GM20000 (cell line): Measurements from ENCODE around the gene MINDY4.

ENCODE experiments used
- DNase-seq: peaks from one replicate; pipeline ENCODE4 v3.0.0; 2012; ENCODE audit warnings: low spot score
- TF ChIP-seq, protein P1 (sequence below): IDR thresholded peaks from 2 replicates; pipeline ENCODE4 v1.5.1; 2012; ENCODE audit warnings: mild to moderate bottlenecking, control low read depth; ENCODE audit errors: extremely low read depth, missing control alignments

Gene MINDY4

DNA sequence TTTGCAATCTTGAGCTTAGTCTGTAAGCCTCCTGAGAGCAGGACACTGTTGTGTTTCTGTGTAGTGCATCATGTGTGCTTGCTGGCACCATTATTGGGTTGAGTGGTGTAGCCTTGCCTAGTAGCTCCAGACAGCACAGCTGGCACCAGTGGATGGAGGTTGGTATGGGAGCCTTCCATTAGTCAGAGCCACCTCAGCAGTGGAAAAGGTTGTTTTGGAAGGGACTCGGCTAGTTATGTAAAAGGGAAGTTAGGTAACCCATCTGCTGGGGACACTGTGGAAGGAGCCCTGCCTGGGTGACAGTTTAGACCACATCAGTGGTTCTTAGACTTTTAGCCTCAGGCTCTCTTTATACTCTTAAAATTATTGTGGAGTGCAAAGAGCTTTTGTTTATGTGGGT is 16.3 kb downstream of the MINDY4 start:
- TF ChIP-seq, protein P1, sequence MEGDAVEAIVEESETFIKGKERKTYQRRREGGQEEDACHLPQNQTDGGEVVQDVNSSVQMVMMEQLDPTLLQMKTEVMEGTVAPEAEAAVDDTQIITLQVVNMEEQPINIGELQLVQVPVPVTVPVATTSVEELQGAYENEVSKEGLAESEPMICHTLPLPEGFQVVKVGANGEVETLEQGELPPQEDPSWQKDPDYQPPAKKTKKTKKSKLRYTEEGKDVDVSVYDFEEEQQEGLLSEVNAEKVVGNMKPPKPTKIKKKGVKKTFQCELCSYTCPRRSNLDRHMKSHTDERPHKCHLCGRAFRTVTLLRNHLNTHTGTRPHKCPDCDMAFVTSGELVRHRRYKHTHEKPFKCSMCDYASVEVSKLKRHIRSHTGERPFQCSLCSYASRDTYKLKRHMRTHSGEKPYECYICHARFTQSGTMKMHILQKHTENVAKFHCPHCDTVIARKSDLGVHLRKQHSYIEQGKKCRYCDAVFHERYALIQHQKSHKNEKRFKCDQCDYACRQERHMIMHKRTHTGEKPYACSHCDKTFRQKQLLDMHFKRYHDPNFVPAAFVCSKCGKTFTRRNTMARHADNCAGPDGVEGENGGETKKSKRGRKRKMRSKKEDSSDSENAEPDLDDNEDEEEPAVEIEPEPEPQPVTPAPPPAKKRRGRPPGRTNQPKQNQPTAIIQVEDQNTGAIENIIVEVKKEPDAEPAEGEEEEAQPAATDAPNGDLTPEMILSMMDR: no peak
- no peak for DNase-seq

DNA sequence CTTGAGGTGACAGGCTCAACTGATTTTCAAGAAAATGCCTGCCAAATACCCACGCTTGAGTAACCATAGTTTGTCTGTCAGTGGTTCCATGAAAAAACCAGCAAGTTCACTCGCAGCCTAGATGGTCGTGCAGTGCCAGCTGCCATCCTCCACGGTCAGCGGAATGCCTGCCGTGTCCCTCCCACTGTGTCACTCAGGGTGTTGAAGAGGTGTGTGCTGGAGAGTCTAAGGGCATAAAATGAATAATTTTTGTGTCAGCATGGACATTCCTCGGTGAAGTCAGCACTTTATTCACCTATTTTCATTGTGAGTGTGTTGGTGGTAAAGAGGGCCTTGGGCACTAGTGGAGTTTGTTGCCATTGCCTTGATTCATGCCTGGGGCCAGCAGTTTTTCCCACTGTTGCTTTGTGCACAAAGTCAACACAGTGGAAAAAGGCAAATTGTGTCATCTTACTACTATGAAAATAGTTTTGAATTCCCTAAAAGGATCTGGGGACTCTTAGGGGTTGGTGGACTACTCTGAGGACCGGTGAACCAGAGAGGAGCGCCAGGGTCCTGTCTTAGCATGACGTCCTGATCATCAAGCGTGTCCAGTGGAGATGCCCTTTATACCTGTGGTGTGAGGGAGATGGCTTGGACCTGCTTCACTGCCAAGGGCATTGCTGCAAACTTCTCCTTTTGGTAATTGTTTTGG is 17.6 kb downstream of the MINDY4 start:
- DNase-seq: no peak
- TF ChIP-seq, protein P1: no peak

DNA sequence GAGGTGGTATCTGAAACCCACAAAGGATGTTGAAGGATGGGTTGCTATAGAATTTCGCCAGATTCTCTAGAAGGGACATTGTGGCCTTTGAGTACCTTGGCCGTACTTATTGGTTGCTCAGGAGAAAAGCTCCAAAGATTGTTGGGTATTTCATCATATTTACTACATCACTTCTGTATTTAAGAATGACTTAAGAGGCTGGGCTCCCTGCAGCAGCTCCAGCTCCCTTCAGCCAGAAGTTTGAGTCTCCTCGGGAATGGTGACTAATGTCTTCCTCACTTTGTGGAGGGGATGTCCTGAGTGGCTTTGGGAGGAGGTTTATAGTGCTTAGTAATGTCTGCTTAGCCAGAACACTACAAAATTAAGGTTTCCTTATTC is 18.1 kb downstream of the MINDY4 start:
- DNase-seq: no peak
- TF ChIP-seq, protein P1: no peak

DNA sequence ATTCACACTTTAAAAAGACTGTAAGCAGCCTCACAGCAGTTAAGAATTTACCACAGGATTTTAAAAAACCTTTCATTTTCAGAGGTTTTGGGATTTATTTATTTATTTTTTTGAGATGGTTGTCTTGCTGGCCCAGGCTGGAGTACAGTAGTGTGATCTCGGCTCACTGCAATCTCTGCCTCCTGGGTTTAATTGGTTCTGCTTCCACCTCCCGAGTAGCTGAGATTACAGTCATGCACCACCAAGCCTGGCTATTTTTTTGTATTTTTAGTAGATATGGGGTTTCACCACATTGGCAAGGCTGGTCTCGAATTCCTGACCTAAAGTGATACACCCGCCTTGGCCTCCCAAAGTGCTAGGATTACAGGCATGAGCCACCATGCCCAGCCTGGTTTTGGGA is 19.1 kb downstream of the MINDY4 start:
- TF ChIP-seq, protein P1: no peak
- DNase-seq: no peak

DNA sequence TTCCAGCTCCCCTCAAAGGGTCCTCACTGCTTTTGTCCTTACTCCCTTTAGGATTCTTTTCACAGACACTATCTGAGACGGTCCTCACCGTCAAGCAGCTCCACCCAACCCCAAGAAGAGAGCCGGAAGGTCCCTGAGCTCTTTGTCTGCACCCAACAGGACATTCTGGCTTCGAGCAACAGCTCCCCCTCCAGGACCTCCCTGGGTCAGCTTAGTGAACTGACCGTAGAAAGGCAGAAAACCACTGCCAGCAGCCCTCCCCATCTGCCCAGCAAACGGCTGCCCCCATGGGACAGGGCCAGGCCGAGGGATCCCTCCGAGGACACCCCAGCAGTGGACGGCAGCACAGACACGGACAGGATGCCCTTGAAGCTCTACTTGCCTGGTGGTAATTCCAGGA is 19.9 kb downstream of the MINDY4 start:
- no peak for DNase-seq
- TF ChIP-seq, protein P1: no peak

DNA sequence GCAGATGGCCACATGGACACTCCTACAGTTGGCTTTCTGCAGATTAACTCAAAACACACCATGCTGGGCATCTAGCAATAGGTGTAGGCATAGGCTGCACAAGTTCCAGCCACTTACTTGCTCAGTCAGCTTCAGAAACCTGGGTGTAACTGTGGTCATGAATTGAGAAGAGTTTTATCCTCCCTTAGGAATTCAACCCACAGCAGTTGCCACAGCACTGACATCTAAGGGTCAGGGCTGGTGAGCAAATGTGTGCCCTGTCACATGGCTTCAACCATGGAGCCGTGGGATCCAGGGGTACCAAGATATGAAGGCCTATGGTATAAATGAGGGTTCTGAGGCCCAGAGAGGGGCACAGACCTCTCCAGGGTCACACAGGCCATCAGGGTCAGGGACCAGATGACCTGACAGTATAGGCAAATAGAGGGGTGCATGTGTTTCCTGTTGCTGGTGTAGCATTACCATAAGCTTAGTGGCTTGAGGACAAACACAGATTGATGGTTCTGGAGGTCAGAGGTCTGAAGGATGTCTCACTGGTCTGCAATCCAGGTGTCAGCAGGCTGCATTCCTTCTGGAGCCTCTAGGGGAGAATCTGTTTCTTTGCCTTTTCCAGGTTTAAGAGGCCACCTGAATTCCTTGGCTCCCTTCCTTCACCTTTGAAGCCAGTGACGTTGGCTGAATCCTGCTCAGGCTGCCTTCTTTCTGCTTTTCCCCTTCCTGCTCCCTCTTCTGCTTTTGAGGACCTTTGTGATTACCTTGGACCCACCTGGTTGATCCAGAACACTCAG is 24.1 kb downstream of the MINDY4 start:
- TF ChIP-seq, protein P1: no peak
- DNase-seq: no peak

DNA sequence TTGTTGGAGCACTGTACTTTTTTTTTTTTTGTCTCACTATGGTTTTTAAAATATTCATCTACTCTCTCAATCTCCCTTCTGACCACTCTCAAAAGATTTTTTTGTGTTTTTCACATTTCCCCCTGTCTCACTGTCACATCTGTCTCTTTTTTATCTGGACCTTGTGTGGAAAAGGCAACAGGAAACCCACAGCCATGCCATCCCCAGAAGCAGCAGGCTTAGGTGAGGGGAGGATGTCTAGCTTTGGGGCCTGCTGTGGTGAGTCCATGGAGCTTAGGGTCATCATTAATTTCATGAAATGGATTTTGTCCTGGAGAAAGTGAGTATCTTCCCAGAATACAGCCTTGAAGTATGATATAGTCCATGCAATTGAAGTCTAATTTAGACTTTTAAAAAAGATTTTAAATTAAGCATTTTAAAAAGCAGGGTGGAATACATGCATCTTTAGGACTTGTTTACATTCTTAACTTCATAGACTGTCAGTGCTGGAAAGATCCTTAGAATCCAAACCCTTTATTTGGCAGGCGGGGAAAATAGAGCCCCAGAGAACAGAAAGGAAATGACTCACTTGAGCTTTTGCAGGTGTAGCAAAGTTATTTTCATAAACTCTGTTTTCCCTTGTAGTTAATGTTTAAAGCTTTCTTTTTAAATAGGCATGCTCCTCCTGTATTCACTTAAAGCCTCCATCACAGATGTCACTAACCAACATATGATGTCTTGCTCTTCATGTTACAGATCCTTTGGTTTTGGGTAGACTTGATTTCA is 25.1 kb downstream of the MINDY4 start:
- TF ChIP-seq, protein P1: no peak
- no peak for DNase-seq
